Ishikawa (cell line): Measurements from ENCODE around the gene UGGT1.

Source experiments
- CEBPB ChIP-seq: IDR thresholded peaks from 2 replicates; pipeline ENCODE4 v1.6.1; 2012
- EP300 ChIP-seq: IDR thresholded peaks from 2 replicates; pipeline ENCODE4 v1.6.1; 2012; ENCODE audit warnings: borderline replicate concordance
- FOXM1 ChIP-seq: IDR thresholded peaks from 2 replicates; pipeline ENCODE4 v1.6.1; 2012; ENCODE audit warnings: low read depth, borderline replicate concordance
- MAX ChIP-seq: IDR thresholded peaks from 2 replicates; pipeline ENCODE4 v1.6.1; 2012
- RAD21 ChIP-seq: IDR thresholded peaks from 2 replicates; pipeline ENCODE4 v1.6.1; 2012; ENCODE audit warnings: low read depth
- TAF1 ChIP-seq: IDR thresholded peaks from 2 replicates; pipeline ENCODE4 v1.6.1; 2012; ENCODE audit warnings: low read depth, mild to moderate bottlenecking
- YY1 ChIP-seq: IDR thresholded peaks from 2 replicates; pipeline ENCODE4 v1.6.1; 2012; ENCODE audit warnings: low read depth
- TF ChIP-seq, protein P1 (sequence below): IDR thresholded peaks from 2 replicates; pipeline ENCODE4 v1.6.1; 2012; ENCODE audit warnings: low read depth, mild to moderate bottlenecking

DNA sequence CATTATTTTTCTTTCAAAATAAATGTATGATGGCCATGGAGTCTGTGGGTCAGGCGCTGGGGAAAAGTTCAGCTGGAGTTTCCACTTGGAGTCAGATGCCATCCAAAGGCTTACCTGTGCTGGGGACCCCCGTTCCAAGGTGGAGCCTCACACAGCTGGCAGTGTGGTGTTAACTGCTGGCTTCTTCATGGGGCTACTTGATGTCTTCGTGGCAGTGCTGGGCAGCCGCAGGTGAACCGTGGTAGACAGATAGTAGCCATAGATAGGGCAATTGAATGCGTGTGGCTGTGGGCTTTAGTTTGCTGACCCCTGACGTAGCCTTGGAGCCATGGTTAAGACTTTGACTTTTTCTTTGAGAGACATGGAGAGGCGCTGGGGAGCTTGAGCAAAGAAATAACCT lies 144.6 kb downstream of the UGGT1 start:
- no peak for TF ChIP-seq RAD21
- TF ChIP-seq FOXM1, result no peak
- TF ChIP-seq, protein P1, sequence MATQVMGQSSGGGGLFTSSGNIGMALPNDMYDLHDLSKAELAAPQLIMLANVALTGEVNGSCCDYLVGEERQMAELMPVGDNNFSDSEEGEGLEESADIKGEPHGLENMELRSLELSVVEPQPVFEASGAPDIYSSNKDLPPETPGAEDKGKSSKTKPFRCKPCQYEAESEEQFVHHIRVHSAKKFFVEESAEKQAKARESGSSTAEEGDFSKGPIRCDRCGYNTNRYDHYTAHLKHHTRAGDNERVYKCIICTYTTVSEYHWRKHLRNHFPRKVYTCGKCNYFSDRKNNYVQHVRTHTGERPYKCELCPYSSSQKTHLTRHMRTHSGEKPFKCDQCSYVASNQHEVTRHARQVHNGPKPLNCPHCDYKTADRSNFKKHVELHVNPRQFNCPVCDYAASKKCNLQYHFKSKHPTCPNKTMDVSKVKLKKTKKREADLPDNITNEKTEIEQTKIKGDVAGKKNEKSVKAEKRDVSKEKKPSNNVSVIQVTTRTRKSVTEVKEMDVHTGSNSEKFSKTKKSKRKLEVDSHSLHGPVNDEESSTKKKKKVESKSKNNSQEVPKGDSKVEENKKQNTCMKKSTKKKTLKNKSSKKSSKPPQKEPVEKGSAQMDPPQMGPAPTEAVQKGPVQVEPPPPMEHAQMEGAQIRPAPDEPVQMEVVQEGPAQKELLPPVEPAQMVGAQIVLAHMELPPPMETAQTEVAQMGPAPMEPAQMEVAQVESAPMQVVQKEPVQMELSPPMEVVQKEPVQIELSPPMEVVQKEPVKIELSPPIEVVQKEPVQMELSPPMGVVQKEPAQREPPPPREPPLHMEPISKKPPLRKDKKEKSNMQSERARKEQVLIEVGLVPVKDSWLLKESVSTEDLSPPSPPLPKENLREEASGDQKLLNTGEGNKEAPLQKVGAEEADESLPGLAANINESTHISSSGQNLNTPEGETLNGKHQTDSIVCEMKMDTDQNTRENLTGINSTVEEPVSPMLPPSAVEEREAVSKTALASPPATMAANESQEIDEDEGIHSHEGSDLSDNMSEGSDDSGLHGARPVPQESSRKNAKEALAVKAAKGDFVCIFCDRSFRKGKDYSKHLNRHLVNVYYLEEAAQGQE, result no peak
- TF ChIP-seq YY1, result no peak
- no peak for TF ChIP-seq TAF1
- TF ChIP-seq CEBPB, result no peak
- TF ChIP-seq MAX, result no peak
- no peak for TF ChIP-seq EP300
